Measurements from ENCODE around the gene OCEL1. TPM values are rescaled to one million over a fixed set of nuclear protein-coding genes. Genes with fewer than 3 reads are reported as not detected.
A peak's percentile ranks its signal among the peaks of the same experiment; 100 is the strongest.

Gene OCEL1
- total RNA-seq, 1 experiment from 2014 or later: 5.6 TPM

- Histone ChIP-seq H3K4me1 (ENCODE audit: insufficient read depth, low read length) (peaks cover 17% of the 10 kb centered on the region), H3K36me3 (ENCODE audit: low read depth, low read length) (peaks cover 5% of the 10 kb centered on the region; the same call in 1 of the 2 replicates), H4K20me1 (ENCODE audit: low read length) (peaks cover 13% of the 10 kb centered on the region), H3K9ac (ENCODE audit: low read length) (peak overlapping the region; percentile 70), H3K9me3 (ENCODE audit: low read length) (no peaks in the 10 kb centered on the region), H3K79me2 (ENCODE audit: low read length) (peaks cover 55% of the 10 kb centered on the region), H3K4me2 (ENCODE audit: low read length) (peak overlapping the region; percentile 95), H3K9me2 (replicated peaks; ENCODE audit: low read length) (no peaks in the 10 kb centered on the region), H3K4me3 (ENCODE audit: low read length) (peak overlapping the region; percentile 84), H3K27ac (ENCODE audit: low read length) (no peak overlapping the region; the same call in 1 of the 2 replicates), H3F3A (ENCODE audit: low read length, unreplicated experiment) (no peaks in the 10 kb centered on the region), H2AFZ (ENCODE audit: low read length) (peak overlapping the region; percentile 67), H3K27me3 (ENCODE audit: low read length) (no peaks in the 10 kb centered on the region)
- ChIA-PET CTCF (interaction anchor here (0.7 to 0.8 kb wide), 2 partner anchors 8 to 18 kb away, joined by 4 to 5 read pairs; no protein-coding TSS in a partner anchor), POLR2A (ENCODE audit: unreplicated experiment) (no interaction called here)
- no TSS peak for BruUV-seq (replicated peaks)
- ATAC-seq (no peak), DNase-seq (no peak)
- intact Hi-C loops (cut with micrococcal nuclease): no loop called here
- no peak for TF ChIP-seq EZH2 (IDR thresholded peaks at IDR 0.05; ENCODE audit: low read length, unreplicated experiment)
Observed at GRCh38 chr19:17243211-17243829, 17.3 kb downstream of the OCEL1 start.

- DNase-seq: peak; percentile 42
- H3F3A ChIP-seq (ENCODE audit: low read length, unreplicated experiment): no peaks in the 10 kb centered on the region
- peak; percentile 52 for ATAC-seq
- H4K20me1 ChIP-seq (ENCODE audit: low read length): peaks cover 13% of the 10 kb centered on the region
- no peaks in the 10 kb centered on the region for H3K27me3 ChIP-seq (ENCODE audit: low read length)
- POLR2A ChIA-PET (ENCODE audit: unreplicated experiment): no interaction called here
- H3K4me3 ChIP-seq (ENCODE audit: low read length): peak overlapping the region; percentile 84
- TF ChIP-seq EZH2 (IDR thresholded peaks at IDR 0.05; ENCODE audit: low read length, unreplicated experiment): no peak
- TSS peak; percentile 35 for BruUV-seq (replicated peaks)
- H3K79me2 ChIP-seq (ENCODE audit: low read length): peaks cover 55% of the 10 kb centered on the region
- H3K9me2 ChIP-seq (replicated peaks; ENCODE audit: low read length): no peaks in the 10 kb centered on the region
- no peaks in the 10 kb centered on the region for H3K9me3 ChIP-seq (ENCODE audit: low read length)
- H3K4me1 ChIP-seq (ENCODE audit: insufficient read depth, low read length): peaks cover 24% of the 10 kb centered on the region
- H3K36me3 ChIP-seq (ENCODE audit: low read depth, low read length): no peaks in the 10 kb centered on the region
- intact Hi-C loops (cut with micrococcal nuclease): no loop called here
- H3K4me2 ChIP-seq (ENCODE audit: low read length): peak overlapping the region; percentile 95
- CTCF ChIA-PET: interaction anchor here (0.7 to 0.8 kb wide), 2 partner anchors 8 to 19 kb away, joined by 4 to 5 read pairs; no protein-coding TSS in a partner anchor
- H2AFZ ChIP-seq (ENCODE audit: low read length): peak overlapping the region; percentile 67
- H3K27ac ChIP-seq (ENCODE audit: low read length): no peak overlapping the region; the same call in 1 of the 2 replicates
- H3K9ac ChIP-seq (ENCODE audit: low read length): peak overlapping the region; percentile 70
Observed at GRCh38 chr19:17243830-17244617, 18.0 kb downstream of the OCEL1 start.

- Histone ChIP-seq H3K9me3 (ENCODE audit: low read length) (no peaks in the 10 kb centered on the region), H3K4me3 (ENCODE audit: low read length) (peak overlapping the region; percentile 84), H2AFZ (ENCODE audit: low read length) (peak overlapping the region; percentile 67), H3K27ac (ENCODE audit: low read length) (no peak overlapping the region; the same call in 1 of the 2 replicates), H3K9ac (ENCODE audit: low read length) (peak overlapping the region; percentile 70), H3K4me1 (ENCODE audit: insufficient read depth, low read length) (peaks cover 30% of the 10 kb centered on the region), H3K79me2 (ENCODE audit: low read length) (peaks cover 54% of the 10 kb centered on the region), H3K27me3 (ENCODE audit: low read length) (no peaks in the 10 kb centered on the region), H3K9me2 (replicated peaks; ENCODE audit: low read length) (no peaks in the 10 kb centered on the region), H3F3A (ENCODE audit: low read length, unreplicated experiment) (no peaks in the 10 kb centered on the region), H3K4me2 (ENCODE audit: low read length) (peak overlapping the region; percentile 95), H4K20me1 (ENCODE audit: low read length) (peaks cover 13% of the 10 kb centered on the region), H3K36me3 (ENCODE audit: low read depth, low read length) (no peaks in the 10 kb centered on the region)
- TF ChIP-seq EZH2phosphoT487 (IDR thresholded peaks at IDR 0.05; ENCODE audit: borderline replicate concordance, low read length): no peak
- TF ChIP-seq CTCF (conservative IDR thresholded peaks at IDR 0.05; ENCODE audit: low read depth, low read length): no peak
- no peak for TF ChIP-seq EZH2 (IDR thresholded peaks at IDR 0.05; ENCODE audit: low read length, unreplicated experiment)
- DNase-seq: no peak
- intact Hi-C loops (cut with micrococcal nuclease): no loop called here
- no TSS peak for BruUV-seq (replicated peaks)
- peak; percentile 25 for ATAC-seq
- ChIA-PET POLR2A (ENCODE audit: unreplicated experiment) (no interaction called here), CTCF (no interaction called here)
Observed at GRCh38 chr19:17244618-17245534, 18.9 kb downstream of the OCEL1 start.
